Gastroesophageal sphincter (tissue), 3 donors: ENCODE measurements around the gene PLS1.

Source experiments
- POLR2A ChIP-seq, 2 donors: fragments of 450-650 bp; IDR thresholded peaks; one replicate each; pipeline ENCODE4 v1.6.1; 2017; ENCODE audit warnings: antibody characterized with exemption in 2 of 2, mild to moderate bottlenecking in 2 of 2, moderate library complexity in 1 of 2
- POLR2AphosphoS5 ChIP-seq: sonication (generic); formaldehyde crosslinking; IDR thresholded peaks from one replicate; pipeline ENCODE4 v1.6.1; 2017; ENCODE audit warnings: antibody characterized with exemption
- TF ChIP-seq, protein P1 (sequence below), 4 experiments: fragments of 200-600 bp in 2 of 4; fragments of 450-650 bp in 2 of 4; sonication (generic) in 1 of 4; IDR thresholded peaks; one replicate each; pipeline ENCODE4 v1.5.1; 2017 to 2019; ENCODE audit warnings: antibody characterized with exemption in 4 of 4, mild to moderate bottlenecking in 2 of 4, moderate library complexity in 2 of 4

DNA sequence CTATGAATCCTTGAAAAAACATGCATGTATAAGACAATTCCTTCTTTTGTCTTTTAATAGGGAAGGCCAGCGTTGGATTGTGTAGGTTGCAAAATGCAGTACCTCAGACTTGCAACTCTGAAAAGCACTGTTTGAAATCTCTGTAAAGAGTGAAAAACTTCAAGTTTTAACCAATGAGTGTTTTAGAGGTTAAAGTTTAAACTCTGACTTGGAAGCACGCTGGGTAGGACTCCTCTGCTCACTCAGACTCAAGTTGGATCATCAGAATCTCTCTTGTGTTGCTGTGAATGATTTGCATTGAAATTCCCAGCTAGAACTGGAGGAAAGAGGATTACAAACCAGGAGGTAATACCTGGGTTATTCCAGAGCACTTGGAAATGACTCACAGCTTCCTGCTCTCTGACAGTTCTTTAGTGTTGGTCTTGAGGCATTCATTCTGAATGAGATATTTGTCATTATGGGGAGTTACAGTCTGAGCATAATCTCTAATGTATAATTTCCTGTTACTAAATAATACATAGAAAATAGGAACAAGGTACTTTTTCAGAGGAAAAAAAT, 49.1 kb downstream of the PLS1 start:
- TF ChIP-seq, protein P1, sequence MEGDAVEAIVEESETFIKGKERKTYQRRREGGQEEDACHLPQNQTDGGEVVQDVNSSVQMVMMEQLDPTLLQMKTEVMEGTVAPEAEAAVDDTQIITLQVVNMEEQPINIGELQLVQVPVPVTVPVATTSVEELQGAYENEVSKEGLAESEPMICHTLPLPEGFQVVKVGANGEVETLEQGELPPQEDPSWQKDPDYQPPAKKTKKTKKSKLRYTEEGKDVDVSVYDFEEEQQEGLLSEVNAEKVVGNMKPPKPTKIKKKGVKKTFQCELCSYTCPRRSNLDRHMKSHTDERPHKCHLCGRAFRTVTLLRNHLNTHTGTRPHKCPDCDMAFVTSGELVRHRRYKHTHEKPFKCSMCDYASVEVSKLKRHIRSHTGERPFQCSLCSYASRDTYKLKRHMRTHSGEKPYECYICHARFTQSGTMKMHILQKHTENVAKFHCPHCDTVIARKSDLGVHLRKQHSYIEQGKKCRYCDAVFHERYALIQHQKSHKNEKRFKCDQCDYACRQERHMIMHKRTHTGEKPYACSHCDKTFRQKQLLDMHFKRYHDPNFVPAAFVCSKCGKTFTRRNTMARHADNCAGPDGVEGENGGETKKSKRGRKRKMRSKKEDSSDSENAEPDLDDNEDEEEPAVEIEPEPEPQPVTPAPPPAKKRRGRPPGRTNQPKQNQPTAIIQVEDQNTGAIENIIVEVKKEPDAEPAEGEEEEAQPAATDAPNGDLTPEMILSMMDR (IDR thresholded peaks at IDR 0.05): no peak
- no peak for TF ChIP-seq POLR2AphosphoS5
- no peak for TF ChIP-seq POLR2A (IDR thresholded peaks at IDR 0.05)
